Nephron (organoid): Measurements from ENCODE around the gene DLL3.
"Not testable (repeated sequence)": the region's sequence is repeated elsewhere in the genome, so short reads cannot be mapped to it uniquely, and the experiment has no call there.

Experiments
- H3K27ac Mint-ChIP-seq, 3 experiments: 2 replicates each; pipeline ENCODE4 v1.8.0; 2020; ENCODE audit warnings: mixed read lengths in 3 of 3, mild to moderate bottlenecking in 2 of 3, moderate library complexity in 1 of 3
- H3K27me3 Mint-ChIP-seq: 2 replicates; pipeline ENCODE4 v1.8.0; 2021; ENCODE audit warnings: low read depth, mild to moderate bottlenecking, moderate library complexity, mixed read lengths
- H3K36me3 Mint-ChIP-seq: 2 replicates; pipeline ENCODE4 v1.8.0; 2020; ENCODE audit warnings: low read depth, mixed read lengths
- H3K4me1 Mint-ChIP-seq: 2 replicates; pipeline ENCODE4 v1.8.0; 2020; ENCODE audit warnings: mixed read lengths
- H3K4me3 Mint-ChIP-seq, 3 experiments: 2 replicates each; pipeline ENCODE4 v1.8.0; 2020; ENCODE audit warnings: mild to moderate bottlenecking in 3 of 3, mixed read lengths in 3 of 3, moderate library complexity in 2 of 3
- H3K9me3 Mint-ChIP-seq: 2 replicates; pipeline ENCODE4 v1.8.0; 2020; ENCODE audit warnings: mixed read lengths
- TF ChIP-seq, protein P1 (sequence below), 3 experiments: fragments of 200-600 bp; sonication (generic); IDR thresholded peaks; one replicate each; pipeline ENCODE4 v1.5.0; 2021; ENCODE audit warnings: antibody characterized with exemption in 3 of 3; ENCODE audit not compliant: unreplicated experiment in 3 of 3

Gene DLL3, protein sequence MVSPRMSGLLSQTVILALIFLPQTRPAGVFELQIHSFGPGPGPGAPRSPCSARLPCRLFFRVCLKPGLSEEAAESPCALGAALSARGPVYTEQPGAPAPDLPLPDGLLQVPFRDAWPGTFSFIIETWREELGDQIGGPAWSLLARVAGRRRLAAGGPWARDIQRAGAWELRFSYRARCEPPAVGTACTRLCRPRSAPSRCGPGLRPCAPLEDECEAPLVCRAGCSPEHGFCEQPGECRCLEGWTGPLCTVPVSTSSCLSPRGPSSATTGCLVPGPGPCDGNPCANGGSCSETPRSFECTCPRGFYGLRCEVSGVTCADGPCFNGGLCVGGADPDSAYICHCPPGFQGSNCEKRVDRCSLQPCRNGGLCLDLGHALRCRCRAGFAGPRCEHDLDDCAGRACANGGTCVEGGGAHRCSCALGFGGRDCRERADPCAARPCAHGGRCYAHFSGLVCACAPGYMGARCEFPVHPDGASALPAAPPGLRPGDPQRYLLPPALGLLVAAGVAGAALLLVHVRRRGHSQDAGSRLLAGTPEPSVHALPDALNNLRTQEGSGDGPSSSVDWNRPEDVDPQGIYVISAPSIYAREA

DNA sequence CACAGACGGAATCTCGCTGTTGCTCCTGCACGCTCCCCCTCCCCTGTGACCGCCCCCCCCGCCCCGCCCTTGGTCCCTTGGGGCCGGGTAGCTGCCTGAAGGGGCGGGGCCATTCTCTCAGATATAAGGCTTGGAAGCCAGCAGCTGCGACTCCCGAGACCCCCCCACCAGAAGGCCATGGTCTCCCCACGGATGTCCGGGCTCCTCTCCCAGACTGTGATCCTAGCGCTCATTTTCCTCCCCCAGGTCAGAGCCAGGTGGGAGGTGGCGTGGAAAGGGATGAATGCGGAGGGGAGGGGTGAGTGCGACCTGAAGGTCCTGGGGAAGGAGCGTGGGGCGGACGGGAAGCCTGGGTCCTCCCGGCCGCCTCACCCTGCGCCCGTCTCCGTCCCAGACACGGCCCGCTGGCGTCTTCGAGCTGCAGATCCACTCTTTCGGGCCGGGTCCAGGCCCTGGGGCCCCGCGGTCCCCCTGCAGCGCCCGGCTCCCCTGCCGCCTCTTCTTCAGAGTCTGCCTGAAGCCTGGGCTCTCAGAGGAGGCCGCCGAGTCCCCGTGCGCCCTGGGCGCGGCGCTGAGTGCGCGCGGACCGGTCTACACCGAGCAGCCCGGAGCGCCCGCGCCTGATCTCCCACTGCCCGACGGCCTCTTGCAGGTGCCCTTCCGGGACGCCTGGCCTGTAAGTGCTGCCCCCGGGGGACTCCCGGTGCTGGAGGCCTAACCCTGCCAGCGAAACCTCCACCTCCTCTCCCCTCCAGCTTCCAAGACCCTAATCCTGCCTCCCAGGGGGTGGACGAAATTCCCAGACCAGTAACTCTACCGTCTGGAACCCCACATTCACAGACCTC, at the start of gene DLL3:
Gene DLL3, plus strand, starts transcription at position 150 of the 845 bp plus-strand sequence. Its CDS starts 28 bp downstream, at position 178.
- Mint-ChIP-seq H3K9me3 (no peaks in the 10 kb centered on the region), H3K36me3 (no peaks in the 10 kb centered on the region), H3K4me3 (peak within 1 kb of the TSS; percentile 54 to 78 (median 71)), H3K27me3 (peaks cover 80% of the 10 kb centered on the region), H3K4me1 (peaks cover 14% of the 10 kb centered on the region), H3K27ac (no peak within 1 kb of the TSS)
- TF ChIP-seq, protein P1, sequence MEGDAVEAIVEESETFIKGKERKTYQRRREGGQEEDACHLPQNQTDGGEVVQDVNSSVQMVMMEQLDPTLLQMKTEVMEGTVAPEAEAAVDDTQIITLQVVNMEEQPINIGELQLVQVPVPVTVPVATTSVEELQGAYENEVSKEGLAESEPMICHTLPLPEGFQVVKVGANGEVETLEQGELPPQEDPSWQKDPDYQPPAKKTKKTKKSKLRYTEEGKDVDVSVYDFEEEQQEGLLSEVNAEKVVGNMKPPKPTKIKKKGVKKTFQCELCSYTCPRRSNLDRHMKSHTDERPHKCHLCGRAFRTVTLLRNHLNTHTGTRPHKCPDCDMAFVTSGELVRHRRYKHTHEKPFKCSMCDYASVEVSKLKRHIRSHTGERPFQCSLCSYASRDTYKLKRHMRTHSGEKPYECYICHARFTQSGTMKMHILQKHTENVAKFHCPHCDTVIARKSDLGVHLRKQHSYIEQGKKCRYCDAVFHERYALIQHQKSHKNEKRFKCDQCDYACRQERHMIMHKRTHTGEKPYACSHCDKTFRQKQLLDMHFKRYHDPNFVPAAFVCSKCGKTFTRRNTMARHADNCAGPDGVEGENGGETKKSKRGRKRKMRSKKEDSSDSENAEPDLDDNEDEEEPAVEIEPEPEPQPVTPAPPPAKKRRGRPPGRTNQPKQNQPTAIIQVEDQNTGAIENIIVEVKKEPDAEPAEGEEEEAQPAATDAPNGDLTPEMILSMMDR (IDR thresholded peaks at IDR 0.05; ENCODE audit: unreplicated experiment in 3 of 3), result no peak

DNA sequence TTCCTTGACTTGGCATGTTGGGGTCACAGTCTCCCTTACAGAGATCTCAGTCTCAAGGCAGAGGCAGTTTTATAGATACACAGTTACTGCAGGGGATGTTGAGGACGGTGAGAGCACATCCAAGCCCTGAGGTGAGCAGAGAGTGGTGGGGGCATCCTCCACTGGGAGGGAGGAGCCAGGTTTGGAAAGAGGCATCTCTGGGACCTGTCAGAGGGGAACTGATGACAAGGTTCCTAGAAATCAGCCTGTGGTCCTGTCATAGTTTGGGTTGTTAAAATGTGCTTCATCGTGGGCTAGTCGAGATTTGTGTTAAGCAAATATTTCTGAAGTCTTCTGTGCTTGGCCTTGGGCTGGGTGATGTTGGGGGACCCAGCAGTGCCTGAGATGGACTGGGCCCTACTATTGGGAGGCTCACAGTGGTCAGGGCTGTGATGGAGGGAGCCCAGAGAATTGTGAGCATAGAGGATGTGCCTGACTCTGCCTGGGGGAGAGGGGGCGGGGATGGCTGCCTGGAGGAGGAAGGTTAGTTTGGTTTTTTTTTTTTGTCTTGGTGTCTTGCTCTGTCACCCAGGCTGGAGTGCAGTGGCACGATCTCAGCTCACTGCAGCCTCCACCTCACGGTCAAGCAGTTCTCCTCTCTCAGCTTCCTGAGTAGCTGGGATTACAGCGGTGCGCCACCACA, 49.5 kb upstream of the DLL3 start:
- peak overlapping the region in 1 of 3 experiments; percentile 48 for H3K27ac Mint-ChIP-seq
- H3K9me3 Mint-ChIP-seq, result no peaks in the 10 kb centered on the region
- H3K4me1 Mint-ChIP-seq, result peaks cover 26% of the 10 kb centered on the region
- H3K36me3 Mint-ChIP-seq, result peaks cover 48% of the 10 kb centered on the region
- TF ChIP-seq, protein P1 (IDR thresholded peaks at IDR 0.05; ENCODE audit: unreplicated experiment in 3 of 3), result no peak
- no peaks in the 10 kb centered on the region for H3K27me3 Mint-ChIP-seq
- H3K4me3 Mint-ChIP-seq, result peak overlapping the region in 2 of 3 experiments; percentile 11 to 70

DNA sequence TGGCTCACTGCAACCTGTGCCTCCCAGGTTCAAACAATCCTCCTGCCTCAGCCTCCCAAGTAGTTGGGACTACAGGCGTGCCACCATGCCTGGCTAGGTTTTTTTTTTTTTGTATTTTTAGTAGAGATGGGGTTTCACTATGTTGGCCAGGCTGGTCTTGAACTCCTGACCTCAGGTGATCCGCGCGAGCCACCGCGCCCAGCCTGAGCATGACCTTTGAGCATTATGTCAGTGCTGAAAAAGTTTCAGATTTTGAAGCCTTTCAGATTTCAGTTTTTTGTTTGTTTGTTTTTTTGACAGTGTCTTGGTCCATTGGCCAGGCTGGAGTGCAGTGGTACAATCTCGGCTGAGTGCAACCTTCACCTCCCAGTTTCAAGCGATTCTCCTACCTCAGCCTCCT, 47.5 kb upstream of the DLL3 start:
- not testable (repeated sequence) for H3K4me3 Mint-ChIP-seq, H3K27me3 Mint-ChIP-seq, H3K27ac Mint-ChIP-seq, H3K9me3 Mint-ChIP-seq
- Mint-ChIP-seq H3K36me3 (peaks cover 49% of the 10 kb centered on the region), H3K4me1 (peaks cover 15% of the 10 kb centered on the region)

DNA sequence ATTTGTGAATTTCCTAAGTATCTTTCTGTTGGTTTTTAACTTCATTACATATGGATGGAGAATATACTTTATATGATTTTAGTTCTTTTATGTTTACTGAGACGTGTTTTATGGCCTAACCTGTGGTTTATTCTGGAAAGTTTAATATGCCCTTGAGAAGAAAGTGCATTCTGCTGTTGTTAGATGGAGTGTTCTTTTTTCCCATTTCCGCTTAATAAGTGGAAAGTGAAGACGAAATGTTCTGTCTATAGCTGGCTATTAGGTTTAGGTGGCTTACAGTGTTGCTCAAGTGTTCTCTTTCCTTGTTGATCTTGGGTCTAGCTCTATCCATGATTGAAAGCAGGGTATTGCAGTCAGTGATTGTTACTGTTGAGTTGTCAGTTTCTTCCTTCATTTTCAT, 35.3 kb upstream of the DLL3 start:
- peaks cover 65% of the 10 kb centered on the region for H3K36me3 Mint-ChIP-seq
- H3K9me3 Mint-ChIP-seq, result no peaks in the 10 kb centered on the region
- H3K27ac Mint-ChIP-seq, result no peak overlapping the region
- no peaks in the 10 kb centered on the region for H3K4me1 Mint-ChIP-seq
- no peak overlapping the region for H3K4me3 Mint-ChIP-seq
- TF ChIP-seq, protein P1 (IDR thresholded peaks at IDR 0.05; ENCODE audit: unreplicated experiment in 3 of 3), result no peak
- H3K27me3 Mint-ChIP-seq, result no peaks in the 10 kb centered on the region

DNA sequence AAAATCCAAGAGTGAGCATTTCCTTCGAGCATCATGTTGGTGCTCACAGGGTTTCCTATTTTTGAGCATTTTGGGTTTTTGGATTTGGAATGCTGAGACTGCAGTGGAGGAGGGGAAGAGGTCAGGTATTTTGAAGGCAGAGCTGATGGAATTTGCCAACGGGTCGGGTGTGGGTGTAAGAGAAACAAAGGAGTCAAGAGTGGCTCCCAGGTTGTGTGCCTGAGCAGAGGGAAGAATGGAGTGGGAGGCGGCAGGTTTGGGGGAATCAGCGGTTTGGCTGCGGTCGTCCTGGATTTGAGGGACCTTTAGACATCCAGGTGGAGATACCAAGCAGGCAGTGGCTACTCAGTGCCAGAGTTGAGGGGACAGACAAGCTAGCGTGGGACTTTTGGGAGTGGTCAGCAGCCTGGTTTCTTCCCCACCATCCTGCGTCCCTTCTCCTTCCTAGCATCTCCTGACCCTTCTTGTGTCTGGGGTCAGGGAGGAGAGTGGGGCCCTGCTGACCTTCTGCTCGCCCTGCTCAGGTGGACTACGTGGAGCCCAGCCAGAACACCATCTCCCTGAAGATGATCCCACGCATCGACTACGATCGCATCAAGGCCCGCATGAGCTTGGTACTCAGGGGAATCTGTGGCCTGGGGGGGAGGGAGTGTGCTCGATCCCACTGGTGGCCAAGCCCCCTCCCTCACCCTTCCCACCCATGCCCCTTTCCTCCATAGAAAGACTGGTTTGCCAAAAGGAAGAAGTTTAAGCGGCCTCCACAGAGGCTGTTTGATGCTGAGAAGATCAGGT, 32.6 kb upstream of the DLL3 start:
- Mint-ChIP-seq H3K4me1 (no peaks in the 10 kb centered on the region), H3K9me3 (no peaks in the 10 kb centered on the region), H3K27ac (no peak overlapping the region), H3K36me3 (peaks cover 70% of the 10 kb centered on the region), H3K27me3 (no peaks in the 10 kb centered on the region), H3K4me3 (no peak overlapping the region)
- TF ChIP-seq, protein P1 (IDR thresholded peaks at IDR 0.05; ENCODE audit: unreplicated experiment in 3 of 3), result no peak
